Measurements from ENCODE around the gene DDX41. TPM values are rescaled to one million over a fixed set of nuclear protein-coding genes. Genes with fewer than 3 reads are reported as not detected.

DDX41 gene
- total RNA-seq, 1 donor from 2014 or later: 117 TPM

DNA sequence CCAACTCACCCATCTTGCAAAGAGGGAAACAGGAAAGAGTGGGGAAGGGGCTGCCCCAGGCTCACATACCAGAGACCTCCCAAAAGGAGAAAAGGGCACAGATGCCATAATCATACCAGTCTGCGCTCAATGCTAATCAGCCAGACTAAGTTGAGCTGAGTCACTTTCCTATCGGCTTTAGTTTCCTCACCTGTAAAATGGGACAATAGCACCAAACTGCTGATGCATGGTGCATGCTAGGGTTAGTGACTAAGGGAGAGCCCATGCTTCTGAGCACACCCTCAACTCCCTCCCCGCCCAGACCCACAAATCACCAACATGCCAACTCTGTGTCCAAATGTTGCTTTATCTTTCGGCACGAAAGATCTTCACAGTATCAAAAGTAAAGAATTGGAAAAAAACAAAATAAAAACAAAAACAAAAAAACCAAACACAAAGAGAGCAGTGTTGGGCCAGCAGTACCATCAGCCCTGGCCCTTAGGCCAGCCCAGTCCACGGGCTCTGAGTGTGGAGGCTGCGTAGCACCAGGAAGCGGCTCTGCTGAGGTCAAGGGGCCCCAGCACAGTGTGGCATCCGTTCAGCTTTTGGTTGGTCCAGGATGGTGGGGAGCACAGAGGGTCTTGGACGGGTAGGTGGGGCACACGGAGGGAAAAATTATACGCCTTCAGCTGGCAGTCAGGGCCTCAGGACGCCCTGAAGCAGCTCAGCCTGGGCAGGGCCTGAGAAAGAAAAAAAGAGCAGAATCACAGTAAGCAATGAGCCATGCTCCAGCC is 2.9 kb upstream of the DDX41 start:
- Histone ChIP-seq H3K9me3 (no peaks in the 10 kb centered on the region), H3K36me3 (peaks cover 43 to 53% of the 10 kb centered on the region in 2 donors), H3K4me1 (peaks cover 4 to 10% of the 10 kb centered on the region in 2 donors), H3K27me3 (no peaks in the 10 kb centered on the region), H3K27ac (no peak overlapping the region), H3K4me3 (no peak overlapping the region)
- intact Hi-C loops (cut with DNase I): loop anchor here (5.0 to 10.0 kb wide), 2 partner anchors 75 to 207 kb away; partner anchors contain the start of genes MXD3 and TMED9
- TF ChIP-seq, protein P1, sequence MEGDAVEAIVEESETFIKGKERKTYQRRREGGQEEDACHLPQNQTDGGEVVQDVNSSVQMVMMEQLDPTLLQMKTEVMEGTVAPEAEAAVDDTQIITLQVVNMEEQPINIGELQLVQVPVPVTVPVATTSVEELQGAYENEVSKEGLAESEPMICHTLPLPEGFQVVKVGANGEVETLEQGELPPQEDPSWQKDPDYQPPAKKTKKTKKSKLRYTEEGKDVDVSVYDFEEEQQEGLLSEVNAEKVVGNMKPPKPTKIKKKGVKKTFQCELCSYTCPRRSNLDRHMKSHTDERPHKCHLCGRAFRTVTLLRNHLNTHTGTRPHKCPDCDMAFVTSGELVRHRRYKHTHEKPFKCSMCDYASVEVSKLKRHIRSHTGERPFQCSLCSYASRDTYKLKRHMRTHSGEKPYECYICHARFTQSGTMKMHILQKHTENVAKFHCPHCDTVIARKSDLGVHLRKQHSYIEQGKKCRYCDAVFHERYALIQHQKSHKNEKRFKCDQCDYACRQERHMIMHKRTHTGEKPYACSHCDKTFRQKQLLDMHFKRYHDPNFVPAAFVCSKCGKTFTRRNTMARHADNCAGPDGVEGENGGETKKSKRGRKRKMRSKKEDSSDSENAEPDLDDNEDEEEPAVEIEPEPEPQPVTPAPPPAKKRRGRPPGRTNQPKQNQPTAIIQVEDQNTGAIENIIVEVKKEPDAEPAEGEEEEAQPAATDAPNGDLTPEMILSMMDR (IDR thresholded peaks at IDR 0.05): no peak
- DNase-seq (ENCODE audit: low spot score in 2 of 2): no peak

DNA sequence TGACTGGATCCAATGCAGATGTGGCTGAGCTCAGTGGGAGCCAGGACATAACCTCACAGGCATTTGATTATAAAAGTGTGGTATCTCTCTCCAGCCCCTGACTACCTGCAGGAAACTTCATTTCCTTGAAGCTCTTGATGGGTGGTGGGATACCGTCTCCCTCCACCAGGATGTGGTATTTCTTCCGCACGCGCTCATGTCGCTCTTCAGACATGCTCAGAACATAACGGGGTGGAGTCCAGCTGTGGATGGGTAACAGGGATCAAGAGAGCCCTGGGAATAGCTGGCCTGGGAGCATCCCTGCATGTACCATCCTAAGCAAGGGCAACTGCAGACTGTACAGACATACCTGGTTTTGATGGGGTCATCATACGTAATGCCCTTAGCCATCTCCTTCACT is 1.2 kb downstream of the DDX41 start:
- intact Hi-C loops (cut with DNase I): loop anchor here (5.0 to 10.0 kb wide), 2 partner anchors 79 to 203 kb away; partner anchors contain the start of genes MXD3 and TMED9
- H3K9me3 ChIP-seq: no peaks in the 10 kb centered on the region
- DNase-seq (ENCODE audit: low spot score in 2 of 2): no peak
- TF ChIP-seq, protein P1 (IDR thresholded peaks at IDR 0.05): no peak
- H3K36me3 ChIP-seq: peaks cover 49 to 63% of the 10 kb centered on the region in 2 donors
- no peak overlapping the region for H3K27ac ChIP-seq
- peak overlapping the region in 1 of 2 donors; percentile 97 for H3K4me3 ChIP-seq
- H3K27me3 ChIP-seq: no peaks in the 10 kb centered on the region
- H3K4me1 ChIP-seq: peaks cover 4 to 10% of the 10 kb centered on the region in 2 donors

DNA sequence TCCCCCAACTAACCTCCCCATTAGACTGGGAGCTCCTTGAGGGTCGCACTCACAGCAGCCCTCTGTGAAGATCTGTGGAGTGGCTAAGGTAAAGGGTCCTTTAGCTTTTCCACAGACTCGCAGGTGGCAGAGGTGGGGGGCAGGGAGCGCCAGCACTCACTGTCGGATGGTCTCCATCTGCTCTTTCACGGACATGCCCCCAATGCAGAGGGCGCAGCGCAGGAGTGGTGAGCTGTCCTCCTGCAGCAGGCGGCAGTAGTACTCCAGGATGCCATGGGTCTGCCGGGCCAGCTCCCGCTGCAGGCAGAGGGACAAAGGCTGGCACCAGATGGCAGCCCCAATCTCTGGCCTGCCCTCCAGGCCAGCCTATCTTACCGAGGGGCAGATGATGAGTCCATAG is 2.2 kb downstream of the DDX41 start:
- Histone ChIP-seq H3K9me3 (no peaks in the 10 kb centered on the region), H3K36me3 (peaks cover 39 to 53% of the 10 kb centered on the region in 2 donors), H3K4me1 (peaks cover 4 to 10% of the 10 kb centered on the region in 2 donors), H3K27me3 (no peaks in the 10 kb centered on the region), H3K27ac (no peak overlapping the region), H3K4me3 (no peak overlapping the region)
- TF ChIP-seq, protein P1 (IDR thresholded peaks at IDR 0.05): no peak
- DNase-seq (ENCODE audit: low spot score in 2 of 2): no peak
- intact Hi-C loops (cut with DNase I): loop anchor here (10.0 kb wide), 1 partner anchor 80 kb away; the partner anchor contains the start of gene TMED9

DNA sequence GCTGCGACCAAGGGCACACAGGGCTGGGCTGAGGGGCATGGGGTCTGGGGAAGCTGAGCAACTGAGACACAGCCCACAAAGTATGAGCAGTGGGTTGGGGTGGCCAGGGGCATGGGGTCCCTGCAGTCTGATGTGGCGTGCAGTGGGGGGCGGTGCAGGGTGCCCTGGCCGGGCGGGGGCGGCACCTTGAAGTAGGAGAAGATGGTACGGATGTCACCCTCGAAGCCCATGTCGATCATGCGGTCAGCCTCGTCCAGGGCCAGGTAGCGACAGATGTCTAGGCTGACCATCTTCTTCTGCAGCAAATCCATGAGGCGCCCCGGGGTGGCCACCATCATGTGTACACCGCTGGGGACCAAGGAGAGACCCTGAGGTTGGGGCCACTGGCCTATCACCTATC is 3.3 kb downstream of the DDX41 start:
- no peak overlapping the region for H3K27ac ChIP-seq
- DNase-seq (ENCODE audit: low spot score in 2 of 2): no peak
- no peaks in the 10 kb centered on the region for H3K9me3 ChIP-seq
- peaks cover 39 to 52% of the 10 kb centered on the region in 2 donors for H3K36me3 ChIP-seq
- TF ChIP-seq, protein P1 (IDR thresholded peaks at IDR 0.05): no peak
- H3K4me3 ChIP-seq: no peak overlapping the region
- intact Hi-C loops (cut with DNase I): loop anchor here (10.0 kb wide), 1 partner anchor 81 kb away; the partner anchor contains the start of gene TMED9
- no peaks in the 10 kb centered on the region for H3K27me3 ChIP-seq
- peaks cover 4 to 10% of the 10 kb centered on the region in 2 donors for H3K4me1 ChIP-seq

DNA sequence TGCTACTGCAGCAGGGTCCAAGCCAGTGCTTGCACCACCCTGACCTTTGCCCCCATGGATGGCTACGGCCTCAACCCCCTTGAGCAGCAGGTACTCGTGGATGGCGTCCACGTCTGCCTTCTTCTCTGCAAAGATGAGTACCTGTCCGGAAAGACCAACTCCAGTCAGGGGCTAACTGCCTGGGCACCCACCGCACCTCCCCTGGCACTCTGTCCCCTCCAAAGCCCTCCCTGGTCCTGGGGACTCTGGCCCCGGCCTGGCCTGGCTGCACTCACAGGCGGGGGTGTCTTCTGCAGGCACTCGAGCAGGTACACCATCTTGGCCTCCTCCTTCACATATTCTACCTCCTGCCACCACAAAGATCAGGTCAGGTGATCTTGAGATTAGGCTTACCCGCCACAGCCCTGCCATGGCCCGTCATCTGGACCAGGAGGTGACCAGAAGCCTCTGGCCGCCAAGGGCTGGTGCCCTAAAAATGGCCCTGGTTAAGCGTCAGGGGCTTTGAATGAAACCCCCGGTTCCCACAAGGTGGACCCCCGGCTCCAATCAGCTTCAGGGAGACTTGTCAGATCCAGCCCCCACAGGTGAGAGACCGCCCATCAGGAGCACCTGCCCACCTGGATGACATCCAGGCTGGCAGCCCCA is 3.9 kb downstream of the DDX41 start:
- TF ChIP-seq, protein P1 (IDR thresholded peaks at IDR 0.05): no peak

More for the DNA sequence above, 3.9 kb downstream of the DDX41 start:
- Histone ChIP-seq H3K9me3 (no peaks in the 10 kb centered on the region), H3K27ac (no peak overlapping the region), H3K36me3 (peaks cover 39 to 52% of the 10 kb centered on the region in 2 donors), H3K27me3 (no peaks in the 10 kb centered on the region), H3K4me1 (peaks cover 4 to 10% of the 10 kb centered on the region in 2 donors), H3K4me3 (no peak overlapping the region)
- intact Hi-C loops (cut with DNase I): loop anchor here (10.0 kb wide), 1 partner anchor 82 kb away; the partner anchor contains the start of gene TMED9
- DNase-seq (ENCODE audit: low spot score in 2 of 2): no peak
